Motor neuron (in vitro differentiated cells): ENCODE measurements around the gene HIF1AN. TPM values are rescaled to one million over a fixed set of nuclear protein-coding genes. Genes with fewer than 3 reads are reported as not detected.

Experiments
- ATAC-seq, 8 experiments: fragments of 200-7000 bp; cut with Tn5 transposase; replicated peaks in 6 of 8; 2 replicates each; pipeline ENCODE4 v1.8.0; 2021; ENCODE audit warnings: mild to moderate bottlenecking in 8 of 8, moderate library complexity in 8 of 8
- H3K27ac ChIP-seq, 2 donors: fragments of 250-450 bp; sonication (Bioruptor Pico); 2 replicates each; pipeline ENCODE4 v1.9.0; 2021; ENCODE audit warnings: antibody characterized with exemption in 2 of 2, mild to moderate bottlenecking in 2 of 2, moderate library complexity in 1 of 2
- H3K4me1 ChIP-seq, 2 donors: fragments of 250-450 bp; sonication (Bioruptor Pico); replicated peaks in 1 of 2; 2 replicates each; pipeline ENCODE4 v1.6.1; 2021; ENCODE audit warnings: antibody characterized with exemption in 2 of 2, mild to moderate bottlenecking in 2 of 2, moderate library complexity in 1 of 2
- H3K4me3 ChIP-seq, 5 donors: fragments of 250-450 bp; sonication (Bioruptor Pico); 2 replicates each; pipeline ENCODE4 v1.9.0; 2021; ENCODE audit warnings: antibody characterized with exemption in 5 of 5, mild to moderate bottlenecking in 5 of 5, moderate library complexity in 4 of 5
- WGBS, 10 experiments: fragments of 450-650 bp; shearing (Covaris generic); methylation state at CpG; one replicate each; pipeline ENCODE4 v1.0.0; 2022; 5-methylcytosine and 5-hydroxymethylcytosine counted together
- in situ Hi-C, 9 experiments: fragments of 400-800 bp; cut with MboI; loops; one replicate each; pipeline ENCODE4 v1.15.0; 2021; ENCODE audit warnings: low sequenced_read_pairs in 9 of 9, low pct_unique_long_range_greater_than_20kb in 2 of 9; ENCODE audit not compliant: unreplicated experiment in 9 of 9
- total RNA-seq, 8 experiments: library from RNA; unstranded; fragments of 300-600 nt; gene quantifications; 2 replicates each; pipeline versions ENCODE4 v1.2.3 to v1.2.4, GENCODE V29; 2022

HIF1AN gene
- total RNA-seq, 8 experiments from 2014 or later, result 7.3 to 23.6 (median 11.9) TPM

DNA sequence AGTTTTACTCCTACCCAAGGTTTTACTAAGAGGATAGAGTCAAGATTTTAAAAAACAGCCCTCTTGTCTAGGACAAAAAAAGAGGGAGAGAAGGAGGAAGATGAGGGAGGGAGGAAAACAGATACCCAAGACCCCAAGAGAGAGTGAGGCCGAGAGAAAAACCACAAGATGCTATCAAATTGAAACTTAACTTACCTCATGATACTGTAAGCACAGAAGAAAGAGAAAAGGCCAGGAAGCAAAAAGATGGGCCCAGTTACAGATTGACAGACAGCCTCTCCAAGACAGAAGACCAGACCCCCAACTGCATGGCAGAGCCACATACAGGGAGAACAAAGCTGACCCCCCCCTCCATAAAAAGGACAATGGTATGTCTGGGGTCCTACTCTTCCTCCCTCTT, 27.5 kb upstream of the HIF1AN start:
- no peak overlapping the region for H3K27ac ChIP-seq
- H3K4me1 ChIP-seq, result no peaks in the 10 kb centered on the region
- 0 to 71% (median 39%) methylated on average over 1 of the region's 1 CpG; no CpG with 5 or more reads in 2 of the 10 experiments for WGBS, 10 experiments
- H3K4me3 ChIP-seq, result no peak overlapping the region
- in situ Hi-C loops, result loop anchor here in 2 of 9 experiments (25.0 kb wide), 1 partner anchor 171 kb away; the partner anchor contains the start of genes PKD2L1 (in 2 of the 2) and SCD (in 2 of the 2)
- ATAC-seq, result no peak

GRCh38 chr10:100508691-100509150, 27.0 kb upstream of the HIF1AN start:
- ATAC-seq, result peak in 7 of 8 experiments; percentile 35 to 97 (median 47)
- H3K4me3 ChIP-seq, result no peak overlapping the region

GRCh38 chr10:100509241-100509840, 26.4 kb upstream of the HIF1AN start:
- in situ Hi-C loops, result loop anchor here in 2 of 9 experiments (25.0 kb wide), 1 partner anchor 172 kb away; the partner anchor contains the start of genes PKD2L1 (in 2 of the 2) and SCD (in 2 of the 2)
- Histone ChIP-seq H3K4me1 (no peaks in the 10 kb centered on the region), H3K27ac (no peak overlapping the region), H3K4me3 (no peak overlapping the region)
- 30 to 100% (median 75%) methylated on average over 2 to 5 of the region's 8 CpGs; no CpG with 5 or more reads in 2 of the 10 experiments for WGBS, 10 experiments
- ATAC-seq, result peak in 2 of 8 experiments; percentile 88 to 89

More at GRCh38 chr10:100508691-100509150, 27.0 kb upstream of the HIF1AN start:
- in situ Hi-C loops, result loop anchor here in 2 of 9 experiments (25.0 kb wide), 1 partner anchor 171 kb away; the partner anchor contains the start of genes PKD2L1 (in 2 of the 2) and SCD (in 2 of the 2)
- 0 to 75% (median 45%) methylated on average over 1 to 2 of the region's 3 CpGs; no CpG with 5 or more reads in 4 of the 10 experiments for WGBS, 10 experiments
- Histone ChIP-seq H3K4me1 (no peaks in the 10 kb centered on the region), H3K27ac (no peak overlapping the region)

- H3K4me3 ChIP-seq, result no peak overlapping the region
- H3K27ac ChIP-seq, result no peak overlapping the region
- 20 to 100% (median 85%) methylated on average over 1 to 6 of the region's 7 CpGs; no CpG with 5 or more reads in 1 of the 10 experiments for WGBS, 10 experiments
- in situ Hi-C loops, result loop anchor here in 2 of 9 experiments (10.0 to 25.0 kb wide), 2 partner anchors 76 to 173 kb away; partner anchors contain the start of genes PKD2L1 (in 2 of the 2) and SCD (in 2 of the 2)
- H3K4me1 ChIP-seq, result no peaks in the 10 kb centered on the region
- ATAC-seq, result peak in 2 of 8 experiments; percentile 4 to 14
Observed at GRCh38 chr10:100510533-100511308, 25.0 kb upstream of the HIF1AN start.

GRCh38 chr10:100515612-100516011, 20.1 kb upstream of the HIF1AN start:
- in situ Hi-C loops, result loop anchor here in 2 of 9 experiments (10.0 to 25.0 kb wide), 2 partner anchors 81 to 178 kb away; partner anchors contain the start of genes PKD2L1 (in 2 of the 2) and SCD (in 2 of the 2)
- 40 to 100% (median 87%) methylated on average over 1 to 3 of the region's 3 CpGs; no CpG with 5 or more reads in 3 of the 10 experiments for WGBS, 10 experiments

DNA sequence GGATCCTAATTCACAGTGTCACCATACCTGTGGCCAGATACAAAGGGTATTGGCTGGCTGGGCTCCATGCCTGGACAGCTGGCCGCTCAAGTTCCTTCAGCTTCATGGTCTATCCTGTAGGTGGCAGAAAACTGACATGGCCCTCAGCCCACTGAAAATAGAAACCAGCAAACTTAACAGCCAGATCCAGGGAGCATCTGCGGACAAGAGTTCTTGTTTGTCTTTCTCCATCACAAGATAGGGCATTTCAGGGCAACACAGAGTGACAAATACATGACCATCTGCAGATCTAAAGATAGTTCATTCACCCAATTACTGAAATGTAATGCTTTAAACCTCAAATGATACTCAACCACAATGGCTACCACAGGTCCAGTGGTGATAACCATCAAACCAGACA, 18.9 kb upstream of the HIF1AN start:
- H3K4me3 ChIP-seq, result no peak overlapping the region
- 55 to 100% (median 83%) methylated on average over 1 to 2 of the region's 2 CpGs; no CpG with 5 or more reads in 4 of the 10 experiments for whole genome bisulfite sequencing, 10 experiments
- peaks cover 4 to 7% of the 10 kb centered on the region in 2 donors for H3K4me1 ChIP-seq
- in situ Hi-C loops, result loop anchor here in 2 of 9 experiments (10.0 to 25.0 kb wide), 2 partner anchors 82 to 180 kb away; partner anchors contain the start of genes PKD2L1 (in 2 of the 2) and SCD (in 2 of the 2)
- no peak overlapping the region for H3K27ac ChIP-seq
- no peak for ATAC-seq

More at GRCh38 chr10:100515612-100516011, 20.1 kb upstream of the HIF1AN start:
- Histone ChIP-seq H3K4me1 (peaks cover 4 to 7% of the 10 kb centered on the region in 2 donors), H3K4me3 (no peak overlapping the region), H3K27ac (no peak overlapping the region)
- ATAC-seq, result no peak

DNA sequence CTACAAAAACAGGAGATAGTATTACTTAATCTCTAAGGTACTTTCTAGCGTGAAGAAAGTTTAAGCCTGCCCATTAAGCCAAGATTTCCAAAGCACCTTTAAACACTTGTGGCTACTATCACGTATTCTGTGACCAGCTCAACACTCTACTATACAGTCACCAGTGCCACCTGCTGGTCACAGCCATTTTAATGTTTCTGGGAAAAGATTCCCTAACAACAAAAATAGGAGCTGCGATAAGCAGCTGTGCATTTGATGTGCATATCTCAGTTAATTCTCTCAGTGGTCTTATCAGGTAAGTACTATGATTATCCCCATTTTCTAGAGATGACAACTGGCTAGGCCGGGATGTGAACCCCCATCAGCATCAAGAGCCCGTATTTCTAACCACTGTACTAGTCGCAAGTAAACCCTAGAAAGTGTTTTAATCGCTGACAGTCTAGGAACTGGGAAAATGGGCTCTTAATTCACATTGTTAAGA, 16.9 kb upstream of the HIF1AN start:
- peak overlapping the region; percentile 33 to 53 (median 37) for H3K4me3 ChIP-seq
- peak; percentile 46 to 79 (median 58) for ATAC-seq
- no peak overlapping the region for H3K27ac ChIP-seq
- peaks cover 4 to 7% of the 10 kb centered on the region in 2 donors for H3K4me1 ChIP-seq
- in situ Hi-C loops, result loop anchor here in 2 of 9 experiments (10.0 to 25.0 kb wide), 2 partner anchors 84 to 182 kb away; partner anchors contain the start of genes PKD2L1 (in 2 of the 2) and SCD (in 2 of the 2)
- 4 to 21% (median 14%) methylated on average over 1 to 7 of the region's 7 CpGs; no CpG with 5 or more reads in 2 of the 10 experiments for WGBS, 10 experiments

DNA sequence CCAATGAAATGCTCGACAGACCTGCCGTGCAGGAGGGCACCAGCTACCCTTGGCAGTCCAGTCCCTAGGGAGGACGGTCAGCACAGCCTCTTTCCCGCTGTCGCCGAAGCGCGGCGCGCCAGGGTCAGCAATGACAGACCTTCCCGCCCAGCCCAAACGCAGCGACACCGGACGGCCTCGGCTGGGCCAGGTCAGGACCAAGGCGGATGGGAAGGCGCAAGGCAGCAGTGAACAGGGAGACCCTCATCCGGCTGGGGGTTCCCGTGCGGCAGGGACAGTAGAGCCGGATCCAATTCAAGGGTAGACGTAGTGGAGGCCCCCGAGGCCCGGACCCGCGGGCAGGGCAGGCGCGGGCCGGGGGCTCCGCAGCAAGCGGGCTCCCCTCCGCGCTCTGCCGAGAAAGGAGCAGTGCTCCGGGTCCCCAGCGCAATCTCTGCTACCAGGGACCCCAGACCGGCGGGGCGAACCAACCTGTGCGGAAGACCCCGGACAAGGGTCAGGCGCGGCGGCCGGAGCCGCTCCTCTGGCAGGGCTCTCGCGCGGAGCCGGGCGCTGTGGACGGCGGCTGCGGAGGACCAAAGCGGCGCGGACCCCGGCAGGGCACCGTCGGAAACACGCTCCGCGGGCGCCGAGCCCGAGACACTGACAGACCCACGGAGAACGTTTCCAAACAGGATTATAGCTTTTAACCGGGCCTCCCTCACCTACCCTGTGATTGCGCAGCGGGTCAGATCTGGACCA, 16.3 kb upstream of the HIF1AN start, which contains the start of gene SEC31B:
SEC31B (minus strand) TSS at position 551 of the 741 bp plus-strand sequence. CDS start 2,909 bp downstream, outside the sequence.
- in situ Hi-C loops, result loop anchor here in 2 of 9 experiments (10.0 to 25.0 kb wide), 2 partner anchors 85 to 182 kb away; partner anchors contain the start of genes PKD2L1 (in 2 of the 2) and SCD (in 2 of the 2)
- WGBS, 10 experiments, result 0 to 23% (median 7%) methylated on average over 2 to 20 of the region's 72 CpGs; no CpG with 5 or more reads in 3 of the 10 experiments
- peaks cover 4 to 7% of the 10 kb centered on the region in 2 donors for H3K4me1 ChIP-seq
- peak; percentile 64 to 98 (median 96) for ATAC-seq
- no peak within 1 kb of the TSS for H3K27ac ChIP-seq
- H3K4me3 ChIP-seq, result peak within 1 kb of the TSS; percentile 33 to 53 (median 37)

DNA sequence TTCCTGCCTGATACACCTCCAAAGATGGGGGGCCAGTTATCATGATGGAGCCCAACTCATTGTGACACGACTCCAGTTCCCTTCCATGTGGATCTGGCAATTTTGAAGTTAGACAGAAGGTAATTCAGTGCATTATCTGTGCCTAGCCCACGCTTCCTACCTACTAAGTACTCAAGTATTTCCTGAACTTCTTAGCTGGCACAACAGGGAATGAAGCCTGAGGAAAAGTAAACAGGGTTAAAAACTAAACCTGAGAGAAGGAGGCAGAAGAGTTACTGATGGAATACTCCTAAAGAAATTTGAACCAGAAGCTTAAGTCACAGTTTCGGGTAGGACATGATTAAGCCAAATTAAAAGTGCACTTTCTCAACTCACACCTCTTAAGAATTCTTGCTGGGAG, 14.9 kb upstream of the HIF1AN start:
- H3K4me1 ChIP-seq, result peaks cover 4 to 7% of the 10 kb centered on the region in 2 donors
- 49 to 100% (median 86%) methylated on average over 1 to 3 of the region's 3 CpGs; no CpG with 5 or more reads in 2 of the 10 experiments for WGBS, 10 experiments
- in situ Hi-C loops, result loop anchor here in 2 of 9 experiments (25.0 kb wide), 1 partner anchor 184 kb away; the partner anchor contains the start of genes PKD2L1 (in 2 of the 2) and SCD (in 2 of the 2)
- H3K27ac ChIP-seq, result no peak overlapping the region
- no peak for ATAC-seq
- H3K4me3 ChIP-seq, result no peak overlapping the region

- in situ Hi-C loops, result loop anchor here in 2 of 9 experiments (25.0 kb wide), 1 partner anchor 185 kb away; the partner anchor contains the start of genes PKD2L1 (in 2 of the 2) and SCD (in 2 of the 2)
- WGBS, 10 experiments, result 63 to 100% (median 93%) methylated on average over 2 to 5 of the region's 5 CpGs; no CpG with 5 or more reads in 2 of the 10 experiments
- ATAC-seq, result no peak
- peaks cover 4 to 7% of the 10 kb centered on the region in 2 donors for H3K4me1 ChIP-seq
- H3K4me3 ChIP-seq, result no peak overlapping the region
- H3K27ac ChIP-seq, result no peak overlapping the region
Observed at GRCh38 chr10:100522107-100522801, 13.5 kb upstream of the HIF1AN start.

- H3K27ac ChIP-seq, result no peak overlapping the region
- no peak for ATAC-seq
- 94 to 100% (median 100%) methylated on average over 1 to 8 of the region's 9 CpGs; no CpG with 5 or more reads in 6 of the 10 experiments for WGBS, 10 experiments
- H3K4me1 ChIP-seq, result peaks cover 7 to 8% of the 10 kb centered on the region in 2 donors
- in situ Hi-C loops, result loop anchor here in 2 of 9 experiments (25.0 kb wide), 1 partner anchor 186 kb away; the partner anchor contains the start of genes PKD2L1 (in 2 of the 2) and SCD (in 2 of the 2)
- H3K4me3 ChIP-seq, result no peak overlapping the region
Observed at GRCh38 chr10:100522945-100523344, 12.8 kb upstream of the HIF1AN start.
